Duodenal mucosa (tissue), 2 donors: ENCODE data around the gene ABHD8.

ENCODE experiments used
- H3K27ac ChIP-seq: one replicate; pipeline ENCODE4 v1.7.0; 2013; ENCODE audit warnings: low read depth, low read length
- H3K27me3 ChIP-seq, 2 donors: one replicate each; pipeline ENCODE4 v1.7.0; 2013; ENCODE audit warnings: low read length in 2 of 2, control low read depth in 1 of 2; ENCODE audit not compliant: insufficient read depth in 2 of 2, control insufficient read depth in 1 of 2
- H3K36me3 ChIP-seq, 2 donors: one replicate each; pipeline ENCODE4 v1.7.0; 2013; ENCODE audit warnings: low read length in 2 of 2, control low read depth in 1 of 2; ENCODE audit not compliant: insufficient read depth in 2 of 2, control insufficient read depth in 1 of 2
- H3K4me1 ChIP-seq, 2 donors: one replicate each; pipeline ENCODE4 v1.7.0; 2013; ENCODE audit warnings: low read length in 2 of 2, control low read depth in 1 of 2; ENCODE audit not compliant: insufficient read depth in 2 of 2, control insufficient read depth in 1 of 2
- H3K4me3 ChIP-seq, 2 donors: one replicate each; pipeline ENCODE4 v1.7.0; 2013; ENCODE audit warnings: low read length in 2 of 2, low read depth in 1 of 2
- H3K9ac ChIP-seq, 2 donors: one replicate each; pipeline ENCODE4 v1.7.0; 2013; ENCODE audit warnings: low read length in 2 of 2, low read depth in 1 of 2
- H3K9me3 ChIP-seq, 2 donors: one replicate each; pipeline ENCODE4 v1.7.0; 2013; ENCODE audit warnings: low read length in 2 of 2, control low read depth in 1 of 2; ENCODE audit not compliant: control insufficient read depth in 1 of 2

Gene ABHD8

DNA sequence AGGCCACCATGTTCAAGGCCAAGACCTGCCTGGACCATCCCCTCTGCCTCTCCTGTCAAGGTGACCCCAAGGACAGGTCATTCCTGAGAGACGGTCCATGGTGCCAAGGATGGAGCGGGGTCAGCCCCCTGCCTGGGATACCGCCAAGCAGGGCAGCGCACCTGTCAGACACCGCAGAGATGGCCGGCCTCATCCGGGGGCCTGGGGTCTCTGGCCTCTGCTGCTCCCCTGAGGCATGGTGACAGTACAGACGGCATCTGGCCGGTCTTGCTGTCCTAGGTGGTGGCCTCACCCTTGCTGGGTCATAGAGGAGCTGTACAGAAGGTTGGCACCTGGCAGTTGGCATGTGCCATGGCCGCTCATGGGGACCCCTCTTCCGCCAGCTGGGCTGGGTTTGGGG lies 17.2 kb upstream of the ABHD8 start:
- peaks cover 33 to 36% of the 10 kb centered on the region in 2 donors for H3K36me3 ChIP-seq
- H3K4me1 ChIP-seq: peaks cover 0 to 3% of the 10 kb centered on the region in 2 donors
- no peak overlapping the region for H3K4me3 ChIP-seq
- no peak overlapping the region for H3K9ac ChIP-seq
- H3K27ac ChIP-seq: no peak overlapping the region
- no peaks in the 10 kb centered on the region for H3K9me3 ChIP-seq
- H3K27me3 ChIP-seq: no peaks in the 10 kb centered on the region

DNA sequence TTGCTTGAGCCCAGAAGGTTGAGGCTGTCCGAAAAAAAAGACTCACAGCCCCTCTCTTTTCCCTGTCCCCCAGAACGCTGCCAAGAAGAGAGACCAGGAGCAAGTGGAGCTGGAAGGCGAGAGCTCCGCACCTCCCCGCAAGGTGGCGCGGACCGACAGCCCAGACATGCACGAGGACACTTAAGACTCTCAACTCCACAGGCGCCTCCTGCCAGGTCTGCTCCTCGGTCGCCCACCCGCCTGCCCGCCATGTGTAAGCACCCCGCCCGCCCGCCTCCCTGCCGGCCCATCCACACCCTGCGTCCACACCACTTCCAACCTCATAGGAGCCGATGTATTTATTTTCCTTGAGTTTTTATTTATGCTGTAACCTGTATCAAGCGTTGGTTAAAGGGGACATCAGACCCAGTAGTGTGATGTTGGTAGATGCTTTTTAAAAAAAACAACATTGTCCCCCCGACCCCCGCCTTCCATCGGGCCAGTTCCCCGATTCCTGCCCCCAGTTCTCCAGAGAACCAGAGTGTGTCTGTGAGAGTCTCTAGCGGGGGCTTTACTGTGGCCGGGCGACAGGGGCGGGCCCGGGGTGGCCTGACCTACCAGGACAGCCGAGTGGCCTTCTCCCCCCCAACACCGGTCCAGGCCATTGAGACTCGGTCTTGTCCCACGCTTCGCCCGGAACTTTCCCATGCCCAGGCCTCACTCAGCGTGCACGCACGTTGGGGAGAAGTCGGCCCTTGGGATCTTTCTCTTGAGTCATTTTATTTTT lies 16.4 kb upstream of the ABHD8 start:
- H3K9ac ChIP-seq: no peak overlapping the region
- H3K4me1 ChIP-seq: peaks cover 0 to 3% of the 10 kb centered on the region in 2 donors
- H3K9me3 ChIP-seq: no peaks in the 10 kb centered on the region
- H3K4me3 ChIP-seq: no peak overlapping the region
- peaks cover 36 to 38% of the 10 kb centered on the region in 2 donors for H3K36me3 ChIP-seq
- H3K27ac ChIP-seq: no peak overlapping the region
- no peaks in the 10 kb centered on the region for H3K27me3 ChIP-seq

DNA sequence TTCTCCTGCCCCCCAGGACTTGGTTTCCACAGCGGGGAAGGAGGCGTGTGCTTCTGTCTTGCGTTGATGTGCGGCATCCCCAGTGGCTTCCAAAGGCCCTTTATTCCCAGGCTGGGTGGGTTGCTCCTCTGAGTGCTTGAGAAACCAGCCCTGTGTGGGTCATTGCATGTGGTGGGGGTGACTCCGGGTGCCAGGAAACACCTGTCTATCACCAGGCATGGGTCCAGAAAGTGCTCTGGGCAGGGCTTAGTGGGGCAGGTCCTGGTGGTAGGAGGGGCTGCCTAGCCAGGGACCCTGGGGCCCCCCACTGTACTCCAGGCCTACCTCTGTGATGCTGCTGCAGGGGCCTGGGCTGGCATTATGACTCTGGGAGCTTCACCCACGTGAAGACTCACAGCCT lies 15.7 kb upstream of the ABHD8 start:
- Histone ChIP-seq H3K4me1 (peaks cover 0 to 3% of the 10 kb centered on the region in 2 donors), H3K27ac (no peak overlapping the region), H3K27me3 (no peaks in the 10 kb centered on the region), H3K9ac (no peak overlapping the region), H3K9me3 (no peaks in the 10 kb centered on the region), H3K36me3 (peaks cover 42 to 45% of the 10 kb centered on the region in 2 donors), H3K4me3 (no peak overlapping the region)

DNA sequence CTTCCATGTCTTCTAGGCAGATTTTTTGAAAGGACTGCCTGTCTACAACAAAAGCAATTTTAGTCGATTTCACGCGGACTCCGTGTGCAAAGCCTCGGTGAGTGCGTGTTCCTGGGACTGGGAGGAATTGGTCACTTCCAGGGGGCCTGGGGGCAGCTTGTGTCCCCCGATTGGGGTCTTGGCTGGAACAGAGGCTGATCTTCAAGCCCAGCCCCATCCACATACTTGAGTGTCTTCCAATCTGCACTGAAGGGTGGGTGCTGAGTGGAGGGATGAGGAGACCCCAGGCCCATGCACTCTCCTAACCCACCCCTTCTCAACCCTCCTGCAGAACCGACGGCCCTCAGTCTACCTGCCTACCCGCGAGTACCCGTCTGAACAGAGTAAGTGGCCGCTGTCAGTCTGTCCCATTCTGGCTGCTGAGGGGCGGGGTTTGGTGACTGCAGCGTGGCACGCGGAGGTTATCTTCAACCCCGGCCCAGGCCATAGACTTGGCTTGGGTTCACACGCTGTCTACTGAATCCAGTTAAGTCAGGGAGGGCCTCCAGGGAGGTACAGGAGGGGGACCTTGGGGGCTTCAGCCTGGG lies 10.9 kb upstream of the ABHD8 start:
- H3K27me3 ChIP-seq: no peaks in the 10 kb centered on the region
- peaks cover 8 to 12% of the 10 kb centered on the region in 2 donors for H3K4me1 ChIP-seq
- no peak overlapping the region for H3K4me3 ChIP-seq
- no peak overlapping the region for H3K9ac ChIP-seq
- H3K36me3 ChIP-seq: peaks cover 24 to 31% of the 10 kb centered on the region in 2 donors
- no peak overlapping the region for H3K27ac ChIP-seq
- H3K9me3 ChIP-seq: no peaks in the 10 kb centered on the region

DNA sequence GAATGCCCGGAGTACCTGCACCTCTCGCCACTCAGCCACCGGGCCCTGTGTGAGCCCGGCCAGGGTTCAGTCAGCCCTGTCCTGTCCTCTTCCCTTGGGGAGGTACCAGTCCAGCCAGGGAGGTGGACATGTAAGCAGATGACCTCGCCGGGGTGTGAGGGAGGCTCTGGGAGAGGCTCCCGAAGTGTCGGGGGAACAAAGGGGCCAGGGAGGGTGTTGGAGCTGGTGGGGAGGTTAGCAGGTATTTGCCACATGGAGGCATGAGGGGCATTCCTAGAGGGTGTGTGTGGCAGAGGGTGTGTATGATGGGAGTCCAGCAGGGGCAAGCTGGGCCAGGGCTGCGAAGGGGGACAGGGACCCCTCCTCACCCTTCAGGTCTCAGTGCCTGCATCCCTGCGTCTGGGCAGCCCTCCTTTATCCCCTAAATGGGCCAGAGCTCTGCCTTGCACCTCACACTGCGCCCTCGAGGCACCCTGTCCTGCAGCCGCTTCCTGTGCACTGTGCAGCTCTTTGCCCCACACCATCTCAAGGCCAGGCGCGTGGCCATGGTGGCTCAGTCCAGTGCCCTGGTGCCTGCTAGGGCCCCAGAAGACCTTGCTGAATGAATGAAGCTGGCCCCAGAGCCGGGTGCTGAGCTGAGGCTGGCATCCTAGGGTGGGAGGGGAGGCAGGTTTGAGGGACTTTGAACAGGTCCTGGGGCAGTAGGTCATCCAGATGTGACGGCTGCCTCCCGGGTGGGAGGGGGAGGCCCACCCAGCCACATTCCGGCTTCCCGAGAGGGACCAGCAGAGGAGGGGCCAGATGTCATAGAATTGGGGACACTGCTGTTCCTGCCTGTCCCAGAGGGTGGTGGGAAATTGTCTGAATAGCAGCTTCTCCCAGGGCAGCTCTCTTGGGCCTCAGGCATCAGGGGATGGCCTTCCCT lies 9.2 kb upstream of the ABHD8 start:
- no peak overlapping the region for H3K27ac ChIP-seq
- no peak overlapping the region for H3K4me3 ChIP-seq
- peaks cover 8 to 12% of the 10 kb centered on the region in 2 donors for H3K4me1 ChIP-seq
- no peak overlapping the region for H3K9ac ChIP-seq
- no peaks in the 10 kb centered on the region for H3K27me3 ChIP-seq
- H3K9me3 ChIP-seq: no peaks in the 10 kb centered on the region
- peaks cover 22 to 31% of the 10 kb centered on the region in 2 donors for H3K36me3 ChIP-seq

DNA sequence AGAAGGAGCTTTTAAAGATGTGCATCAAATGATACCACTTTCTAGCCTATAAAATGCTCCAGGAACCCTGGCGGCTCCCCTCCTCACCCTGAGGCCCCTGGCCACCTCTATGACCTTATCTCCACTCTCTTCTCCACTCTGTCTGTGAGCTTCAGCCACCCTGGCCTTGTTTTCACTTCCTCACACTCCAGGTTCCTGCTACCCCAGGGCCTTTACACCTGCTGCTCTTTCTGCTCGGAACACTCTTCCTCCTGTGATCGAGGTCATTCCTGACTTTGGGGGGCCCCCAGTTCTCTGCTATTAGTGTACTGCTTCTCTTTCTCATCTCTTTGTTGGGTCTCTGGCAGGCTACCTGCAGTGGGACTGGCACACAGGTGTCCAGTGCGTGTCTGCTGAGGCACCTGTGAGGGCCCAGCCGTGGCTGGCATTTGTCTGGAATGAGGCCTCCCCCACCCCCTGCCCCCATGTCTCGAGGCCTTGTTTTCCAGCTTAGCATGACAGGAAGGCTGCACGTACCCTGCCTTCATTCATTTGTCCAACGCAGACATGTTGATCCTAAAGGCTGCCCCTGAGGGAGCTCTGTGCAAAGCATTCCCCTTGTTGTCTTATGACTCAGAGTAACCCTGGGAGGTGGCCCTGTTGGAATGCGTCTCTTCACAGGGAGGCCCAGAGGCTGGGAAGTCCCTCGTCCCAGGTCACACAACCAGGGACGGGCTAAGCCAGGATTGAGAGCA lies 8.4 kb upstream of the ABHD8 start:
- no peak overlapping the region for H3K4me3 ChIP-seq
- peaks cover 8 to 13% of the 10 kb centered on the region in 2 donors for H3K4me1 ChIP-seq
- H3K27me3 ChIP-seq: no peaks in the 10 kb centered on the region
- H3K9me3 ChIP-seq: no peaks in the 10 kb centered on the region
- no peak overlapping the region for H3K27ac ChIP-seq
- H3K36me3 ChIP-seq: peaks cover 22 to 31% of the 10 kb centered on the region in 2 donors
- no peak overlapping the region for H3K9ac ChIP-seq

DNA sequence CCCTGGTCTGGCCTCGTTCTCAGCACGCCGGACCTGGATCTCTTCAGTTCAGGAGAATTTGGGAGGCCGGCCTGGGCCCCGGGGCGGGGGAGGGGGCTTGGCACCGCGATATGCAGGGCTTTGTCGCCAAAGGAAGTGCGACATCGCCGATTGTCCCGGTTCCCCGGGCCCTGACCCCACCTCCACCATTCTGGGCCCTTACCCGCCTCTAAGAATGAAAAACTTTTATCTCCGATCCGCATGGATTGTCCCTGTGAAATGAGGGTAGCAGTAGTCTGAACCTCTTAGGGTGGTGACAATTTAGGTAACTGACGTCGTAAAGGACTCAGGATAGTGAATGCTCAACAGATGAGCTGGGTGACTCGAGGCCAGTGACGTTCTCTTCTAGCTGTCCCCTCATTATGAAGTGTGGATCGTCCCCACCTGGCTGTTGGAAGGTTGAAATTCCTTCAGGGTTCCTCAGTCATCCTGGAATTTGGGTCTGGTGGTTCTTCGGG lies 6.8 kb upstream of the ABHD8 start:
- Histone ChIP-seq H3K27me3 (no peaks in the 10 kb centered on the region), H3K36me3 (peaks cover 14 to 23% of the 10 kb centered on the region in 2 donors), H3K4me3 (peak overlapping the region; percentile 91 to 98), H3K9me3 (no peaks in the 10 kb centered on the region), H3K27ac (peak overlapping the region; percentile 36), H3K4me1 (peaks cover 11 to 22% of the 10 kb centered on the region in 2 donors), H3K9ac (peak overlapping the region; percentile 79 to 90)

DNA sequence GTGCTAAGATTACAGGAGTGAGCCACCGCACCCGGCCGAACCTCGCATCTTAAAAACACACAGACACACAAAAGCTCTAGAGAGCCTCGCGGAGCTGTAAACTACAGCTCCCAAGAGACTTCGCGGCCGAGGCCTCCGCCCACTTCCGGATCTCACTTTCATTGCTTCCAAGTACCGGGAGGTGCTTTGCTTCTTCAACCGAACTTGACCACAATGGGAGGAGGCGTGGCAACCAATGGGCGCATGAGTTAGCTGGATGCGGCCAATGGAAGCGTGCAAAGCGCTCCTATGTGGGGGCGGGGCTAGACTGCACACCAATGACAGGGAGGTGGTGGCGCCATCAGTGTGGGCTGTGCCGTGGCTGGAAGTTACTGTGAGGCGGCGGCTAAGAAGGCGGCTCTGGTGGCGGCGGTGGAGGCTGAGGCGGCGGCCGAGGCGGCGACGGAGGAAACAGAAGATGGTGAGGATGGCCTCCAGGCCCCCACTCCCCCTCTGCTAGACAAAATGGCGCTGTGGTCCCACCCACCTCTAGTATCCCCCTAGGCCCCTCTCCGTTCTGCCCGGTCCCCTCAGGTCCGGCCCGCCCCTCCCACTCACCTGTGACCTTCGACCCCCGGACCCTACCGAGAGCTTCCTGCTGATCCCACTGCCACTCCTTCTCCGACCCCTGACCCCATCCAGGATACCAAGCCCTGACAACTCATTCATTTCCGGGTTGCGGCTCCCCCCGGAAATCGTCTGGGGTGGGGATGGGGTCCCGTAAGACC lies 6.2 kb upstream of the ABHD8 start, which contains the start of gene DDA1:
Gene DDA1, plus strand, starts transcription at position 366 of the 767 bp plus-strand sequence. Its CDS starts 92 bp downstream, at position 458.
- Histone ChIP-seq H3K4me3 (peak within 1 kb of the TSS; percentile 91 to 98), H3K9me3 (no peaks in the 10 kb centered on the region), H3K27ac (peak within 1 kb of the TSS; percentile 36), H3K36me3 (peaks cover 9 to 19% of the 10 kb centered on the region in 2 donors), H3K4me1 (peaks cover 16 to 25% of the 10 kb centered on the region in 2 donors), H3K27me3 (no peaks in the 10 kb centered on the region), H3K9ac (peak within 1 kb of the TSS; percentile 79 to 90)

DNA sequence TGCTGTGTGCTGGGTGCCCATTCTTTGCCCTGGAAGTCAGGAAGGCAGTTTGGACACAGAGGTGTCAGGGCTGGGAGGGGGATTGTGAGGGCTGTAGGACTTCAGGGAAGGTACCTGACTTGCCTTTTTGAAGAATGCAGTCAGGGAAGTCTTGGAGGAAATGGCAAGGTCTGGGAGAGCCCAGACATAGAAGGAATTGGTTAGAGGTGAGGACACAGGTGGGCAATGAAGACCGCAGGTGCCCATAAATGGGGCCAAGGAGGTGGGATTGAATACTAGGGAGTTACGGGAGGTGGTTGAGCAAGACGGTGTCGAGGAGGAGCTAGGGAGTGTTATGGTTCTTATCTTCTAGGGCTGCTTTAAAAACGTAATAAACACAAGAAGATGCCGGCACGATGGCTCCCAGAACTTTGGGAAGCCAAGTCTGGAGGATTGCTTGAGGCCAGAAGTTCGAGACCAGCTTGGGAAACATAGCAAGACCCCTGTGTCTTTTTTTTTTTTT lies 4.7 kb upstream of the ABHD8 start:
- peaks cover 2 to 10% of the 10 kb centered on the region in 2 donors for H3K36me3 ChIP-seq
- no peaks in the 10 kb centered on the region for H3K9me3 ChIP-seq
- no peak overlapping the region for H3K9ac ChIP-seq
- peaks cover 24 to 35% of the 10 kb centered on the region in 2 donors for H3K4me1 ChIP-seq
- H3K4me3 ChIP-seq: no peak overlapping the region
- no peaks in the 10 kb centered on the region for H3K27me3 ChIP-seq
- H3K27ac ChIP-seq: no peak overlapping the region
